A549 (cell line): ENCODE data around the gene ADAR. TPM values are rescaled to one million over a fixed set of nuclear protein-coding genes. Genes with fewer than 3 reads are reported as not detected.

ENCODE experiments used
- ATAC-seq, 2 experiments: fragments of 200-7000 bp in 1 of 2; fragments of >200 bp in 1 of 2; cut with Nextera tagmentation in 1 of 2; cut with Tn5 transposase in 1 of 2; 3 replicates each; pipeline versions ENCODE4 v1.8.0 to v1.9.1; 2018 to 2020; ENCODE audit warnings: mild to moderate bottlenecking in 1 of 2, moderate library complexity in 1 of 2
- CTCF ChIA-PET: fragments of 300-600 bp; sonication (Branson Sonifier 250); formaldehyde crosslinking; extraction: SDS; loops from one replicate; lab custom pipeline; 2021; ENCODE audit warnings: antibody characterized with exemption, inconsistent platforms; lab: Yijun Ruan, JAX
- POLR2A ChIA-PET: fragments of 350-600 bp; formaldehyde crosslinking; extraction: SDS; loops from one replicate; lab custom pipeline; 2021; ENCODE audit warnings: antibody characterized with exemption, inconsistent platforms; lab: Yijun Ruan, JAX
- DNase-seq, 2 experiments: peaks; one replicate each; pipeline versions ENCODE4 v3.0.0 to v3.0.0-alpha.2; 2011 to 2016; ENCODE audit warnings: low read depth in 1 of 2, low spot score in 1 of 2
- FAIRE-seq: peaks from 2 replicates; lab custom pipeline; 2011; peaks lifted over from hg19 to GRCh38; lab: Jason Lieb, UNC
- H3K27ac ChIP-seq, 2 experiments: fragments of >200 bp; sonication (Bioruptor Twin); formaldehyde crosslinking; 3 replicates each; pipeline ENCODE4 v1.5.1; 2016 to 2017
- H3K4me1 ChIP-seq: fragments of >200 bp; sonication (Bioruptor Twin); formaldehyde crosslinking; 3 replicates; pipeline ENCODE4 v1.6.1; 2016
- H3K4me2 ChIP-seq: fragments of >200 bp; sonication (Bioruptor Twin); formaldehyde crosslinking; 3 replicates; pipeline ENCODE4 v1.6.1; 2016
- H3K4me3 ChIP-seq: fragments of >200 bp; sonication (Bioruptor Twin); formaldehyde crosslinking; 3 replicates; pipeline ENCODE4 v1.5.1; 2016
- H3K9me3 ChIP-seq: fragments of >200 bp; sonication (Bioruptor Twin); formaldehyde crosslinking; 3 replicates; pipeline ENCODE4 v1.6.1; 2016
- BHLHE40 ChIP-seq: IDR thresholded peaks from 2 replicates; pipeline ENCODE4 v1.6.1; 2012; ENCODE audit warnings: low read depth, low read length, inconsistent platforms
- CBX8 ChIP-seq: fragments of 200-600 bp; sonication (generic); IDR thresholded peaks from 2 replicates; pipeline ENCODE4 v1.6.1; 2016
- CHD2 ChIP-seq: fragments of 150-350 bp; IDR thresholded peaks from 2 replicates; pipeline ENCODE4 v1.6.1; 2014; ENCODE audit warnings: low read length; ENCODE audit not compliant: partially characterized antibody
- CTCF ChIP-seq: fragments of >200 bp; sonication (Bioruptor Twin); formaldehyde crosslinking; IDR thresholded peaks from 3 replicates; pipeline ENCODE4 v1.5.1; 2016
- E2F6 ChIP-seq: IDR thresholded peaks from 2 replicates; pipeline ENCODE4 v1.6.1; 2012; ENCODE audit warnings: low read depth, borderline replicate concordance
- ELK1 ChIP-seq: fragments of 150-350 bp; IDR thresholded peaks from 2 replicates; pipeline ENCODE4 v1.6.1; 2014; ENCODE audit warnings: low read depth, mild to moderate bottlenecking, low read length
- ESRRA ChIP-seq: fragments of 150-350 bp; IDR thresholded peaks from 2 replicates; pipeline ENCODE4 v1.6.1; 2014; ENCODE audit warnings: mild to moderate bottlenecking, low read length, borderline replicate concordance
- FOSB ChIP-seq: fragments of 250-450 bp; sonication (Bioruptor Pico); IDR thresholded peaks from 2 replicates; pipeline ENCODE4 v1.5.0; 2020; ENCODE audit warnings: mild to moderate bottlenecking, moderate library complexity
- FOSL2 ChIP-seq, 2 experiments: fragments of 450-650 bp in 1 of 2; fragments of >200 bp in 1 of 2; sonication (Bioruptor Twin) in 1 of 2; formaldehyde crosslinking; IDR thresholded peaks; 2 replicates each; pipeline versions ENCODE4 v1.5.0 to v1.6.1; 2016 to 2020; ENCODE audit warnings: mild to moderate bottlenecking in 1 of 2, moderate library complexity in 1 of 2
- FOXS1 ChIP-seq: fragments of 250-450 bp; sonication (Bioruptor Pico); IDR thresholded peaks from 2 replicates; pipeline ENCODE4 v1.5.0; 2020; ENCODE audit warnings: mild to moderate bottlenecking, moderate library complexity
- GATA3 ChIP-seq: IDR thresholded peaks from 2 replicates; pipeline ENCODE4 v1.6.1; 2012; ENCODE audit warnings: borderline replicate concordance
- HOXB13 ChIP-seq: fragments of 250-450 bp; sonication (Bioruptor Pico); IDR thresholded peaks from 2 replicates; pipeline ENCODE4 v1.5.0; 2020; ENCODE audit warnings: low read depth, mild to moderate bottlenecking, moderate library complexity
- JUN ChIP-seq, 2 experiments: fragments of >200 bp; sonication (Bioruptor Twin); formaldehyde crosslinking; IDR thresholded peaks; 2 replicates in 1 of 2; 3 replicates in 1 of 2; pipeline ENCODE4 v1.6.1; 2016 to 2017
- JUNB ChIP-seq: fragments of >200 bp; sonication (Bioruptor Twin); formaldehyde crosslinking; IDR thresholded peaks from 2 replicates; pipeline ENCODE4 v1.6.1; 2016
- KDM1A ChIP-seq: fragments of 200-600 bp; sonication (generic); IDR thresholded peaks from 2 replicates; pipeline ENCODE4 v1.6.1; 2016; ENCODE audit warnings: low read depth, mild to moderate bottlenecking
- MAFK ChIP-seq: fragments of 450-650 bp; IDR thresholded peaks from 2 replicates; pipeline ENCODE4 v1.6.1; 2014; ENCODE audit not compliant: partially characterized antibody
- NFE2L2 ChIP-seq: fragments of 150-350 bp; conservative IDR thresholded peaks from 2 replicates; pipeline ENCODE4 v1.6.1; 2014; ENCODE audit warnings: low read length
- NPAS2 ChIP-seq: fragments of 250-450 bp; sonication (Bioruptor Pico); IDR thresholded peaks from 2 replicates; pipeline ENCODE4 v1.8.0; 2022; ENCODE audit warnings: mild to moderate bottlenecking, moderate library complexity, borderline replicate concordance
- NR3C1 ChIP-seq: fragments of >200 bp; sonication (Bioruptor Twin); formaldehyde crosslinking; IDR thresholded peaks from 3 replicates; pipeline ENCODE4 v1.6.1; 2017
- POLR2AphosphoS2 ChIP-seq: conservative IDR thresholded peaks from 2 replicates; pipeline ENCODE4 v1.6.1; 2012; ENCODE audit warnings: low read length, improper control_type of control experiment, inconsistent platforms
- RAD21 ChIP-seq, 2 experiments: fragments of >200 bp in 1 of 2; sonication (Bioruptor Twin) in 1 of 2; formaldehyde crosslinking in 1 of 2; IDR thresholded peaks in 1 of 2; conservative IDR thresholded peaks in 1 of 2; 2 replicates in 1 of 2; 3 replicates in 1 of 2; pipeline ENCODE4 v1.6.1; 2012 to 2018; ENCODE audit warnings: inconsistent platforms in 1 of 2
- RARB ChIP-seq: fragments of 250-450 bp; sonication (Bioruptor Pico); IDR thresholded peaks from 2 replicates; pipeline ENCODE4 v1.8.0; 2021; ENCODE audit warnings: mild to moderate bottlenecking, moderate library complexity
- RFX5 ChIP-seq: fragments of 450-650 bp; IDR thresholded peaks from 2 replicates; pipeline ENCODE4 v1.7.1; 2014; ENCODE audit warnings: antibody characterized with exemption, mild to moderate bottlenecking, moderate library complexity
- RNF2 ChIP-seq: fragments of 200-600 bp; sonication (generic); IDR thresholded peaks from 2 replicates; pipeline ENCODE4 v1.6.1; 2016; ENCODE audit warnings: low read depth, mild to moderate bottlenecking, antibody characterized with exemption, moderate library complexity, borderline replicate concordance
- SREBF2 ChIP-seq: fragments of 450-650 bp; IDR thresholded peaks from 2 replicates; pipeline ENCODE4 v1.6.1; 2014; ENCODE audit warnings: mild to moderate bottlenecking, moderate library complexity
- TFCP2L1 ChIP-seq: fragments of 250-450 bp; sonication (Bioruptor Pico); IDR thresholded peaks from 2 replicates; pipeline ENCODE4 v1.5.0; 2021; ENCODE audit warnings: mild to moderate bottlenecking
- ZC3H11A ChIP-seq: fragments of 450-650 bp; IDR thresholded peaks from 2 replicates; pipeline ENCODE4 v1.6.1; 2014; ENCODE audit warnings: antibody characterized with exemption, mild to moderate bottlenecking
- ZSCAN20 ChIP-seq: fragments of 250-450 bp; sonication (Bioruptor Pico); IDR thresholded peaks from 2 replicates; pipeline ENCODE4 v1.8.0; 2022; ENCODE audit warnings: mild to moderate bottlenecking, moderate library complexity
- WGBS: methylation state at CpG from one replicate; pipeline ENCODE4 v1.1.6; 2017; ENCODE audit errors: missing lambda C conversion rate; 5-methylcytosine and 5-hydroxymethylcytosine counted together
- polyA plus RNA-seq, 4 experiments: library from polyadenylated mRNA; depleted of rRNA in 3 of 4; stranded (reverse); fragments of >200 nt; fragmentation: RNase III in 1 of 4; extraction: RNeasy Plus Mini Kit Qiagen cat#74134 plus additional on column Dnase treatment in 1 of 4; gene quantifications; 2 replicates in 3 of 4; 3 replicates in 1 of 4; pipeline ENCODE4 v1.2.3, GENCODE V29; 2011 to 2017

ADAR gene
- polyA plus RNA-seq, 2 of the 4 experiments (the other 2 are of a cell fraction) = 71.7 to 170 TPM

GRCh38 chr1:154621875-154622274, 13.9 kb upstream of the ADAR start:
- WGBS = 84% methylated on average over 5 of the region's 5 CpGs
- Histone ChIP-seq H3K4me3 (no peak overlapping the region), H3K9me3 (no peaks in the 10 kb centered on the region), H3K4me1 (peaks cover 6% of the 10 kb centered on the region; the same call in 1 of the 3 replicates), H3K27ac (no peak overlapping the region), H3K4me2 (no peak overlapping the region)
- POLR2A ChIA-PET = no interaction called here
- FAIRE-seq (no peak), ATAC-seq (no peak), DNase-seq (no peak)
- TF ChIP-seq JUN (IDR thresholded peaks at IDR 0.05) (no peak), FOXS1 (CRISPR knock-in tag) (no peak), GATA3 (no peak), HOXB13 (no peak), CBX8 (no peak), CTCF (no peak), SREBF2 (no peak), MAFK (no peak), ESRRA (no peak), TFCP2L1 (no peak)
- CTCF ChIA-PET = no interaction called here

- no peak for TF ChIP-seq FOSL2 (IDR thresholded peaks at IDR 0.05)
- no peak for TF ChIP-seq FOSL2 (CRISPR knock-in tag; IDR thresholded peaks at IDR 0.05)
- TF ChIP-seq RNF2 = no peak
- TF ChIP-seq NR3C1 = no peak
- TF ChIP-seq JUNB = no peak
- no peak for TF ChIP-seq ESRRA
- TF ChIP-seq KDM1A = no peak
- TF ChIP-seq NFE2L2 = no peak
- TF ChIP-seq E2F6 = no peak
- no peak for TF ChIP-seq CTCF
- TF ChIP-seq RARB (CRISPR knock-in tag) = no peak
- TF ChIP-seq ZSCAN20 (CRISPR knock-in tag) = no peak
- no peak for TF ChIP-seq ZC3H11A
- TF ChIP-seq POLR2AphosphoS2 = no peak
- no peak for TF ChIP-seq NPAS2 (CRISPR knock-in tag)
- no peak for TF ChIP-seq CHD2
- no peak for TF ChIP-seq RAD21 (conservative IDR thresholded peaks at IDR 0.05 in 1 of 2, IDR thresholded peaks at IDR 0.05 in 1 of 2)
- no peak for TF ChIP-seq FOSB (CRISPR knock-in tag)
- no peak for TF ChIP-seq BHLHE40
- no peak for TF ChIP-seq RFX5
- no peak for TF ChIP-seq ELK1
- POLR2A ChIA-PET = no interaction called here
- FAIRE-seq = no peak
Measured at GRCh38 chr1:154620751-154621150, 12.8 kb upstream of the ADAR start.

More at GRCh38 chr1:154620751-154621150, 12.8 kb upstream of the ADAR start:
- WGBS = 87% methylated on average over 3 of the region's 3 CpGs
- CTCF ChIA-PET = interaction anchor here (0.6 to 1.7 kb wide), 3 partner anchors 23 to 61 kb away, joined by 3 to 6 read pairs (median 4); no protein-coding TSS in a partner anchor
- Histone ChIP-seq H3K9me3 (no peaks in the 10 kb centered on the region), H3K4me1 (no peaks in the 10 kb centered on the region), H3K4me3 (no peak overlapping the region), H3K4me2 (no peak overlapping the region), H3K27ac (no peak overlapping the region)
- DNase-seq = no peak
- ATAC-seq = no peak
